ENCODE results near the gene MAFG. TPM values are rescaled to one million over a fixed set of nuclear protein-coding genes. Genes with fewer than 3 reads are reported as not detected.

The MAFG gene
- total and polyA plus RNA-seq, 2 of the 13 experiments (the other 11 are each of a cell fraction or from before 2014, with no cell fraction given), result 14.5 to 20.0 TPM

- TF ChIP-seq SKI (IDR thresholded peaks at IDR 0.05; ENCODE audit: partially characterized antibody), result peak; percentile 97
- TF ChIP-seq DBP (CRISPR knock-in tag; IDR thresholded peaks at IDR 0.05; ENCODE audit: not compliant biosample characterization), result no peak
- no peak for TF ChIP-seq GLMP (CRISPR knock-in tag; IDR thresholded peaks at IDR 0.05; ENCODE audit: borderline replicate concordance)
- TF ChIP-seq HMG20B (CRISPR knock-in tag; conservative IDR thresholded peaks at IDR 0.05), result peak; percentile 87; the same call in 1 of the 2 replicates
- no peak for TF ChIP-seq CREM (IDR thresholded peaks at IDR 0.05)
- no peak for TF ChIP-seq CREM (CRISPR knock-in tag; IDR thresholded peaks at IDR 0.05)
- peak; percentile 97 for TF ChIP-seq THRA (CRISPR knock-in tag; IDR thresholded peaks at IDR 0.05; ENCODE audit: borderline replicate concordance)
- peak; percentile 43; the same call in 1 of the 2 replicates for TF ChIP-seq MAF1 (CRISPR knock-in tag; IDR thresholded peaks at IDR 0.05; ENCODE audit: borderline replicate concordance)
- TF ChIP-seq GATAD1 (CRISPR knock-in tag; IDR thresholded peaks at IDR 0.05), result peak; percentile 72
- no peak for TF ChIP-seq NONO (IDR thresholded peaks at IDR 0.05)
- TF ChIP-seq NONO (CRISPR knock-in tag; conservative IDR thresholded peaks at IDR 0.05), result peak; percentile 73; the same call in 1 of the 2 replicates
- TF ChIP-seq GABPB1 (CRISPR knock-in tag; IDR thresholded peaks at IDR 0.05), result peak; percentile 85
- peak; percentile 70 for TF ChIP-seq YY1 (IDR thresholded peaks at IDR 0.05; ENCODE audit: insufficient read depth, insufficient replicate concordance, low read depth, low read length)
- TF ChIP-seq ZNF33A (CRISPR knock-in tag; IDR thresholded peaks at IDR 0.05; ENCODE audit: borderline replicate concordance), result 0 out of 2 replicates have a peak, but pooled peaks have one; percentile 44
- peak; percentile 90; the same call in 1 of the 2 replicates for TF ChIP-seq TAF1 (CRISPR knock-in tag; IDR thresholded peaks at IDR 0.05)
- TF ChIP-seq ZNF816 (CRISPR knock-in tag; IDR thresholded peaks at IDR 0.05; ENCODE audit: borderline replicate concordance), result peak; percentile 87; the same call in 1 of the 2 replicates
- TF ChIP-seq SRSF4 (IDR thresholded peaks at IDR 0.05; ENCODE audit: low read depth, low read length, poor library complexity, severe bottlenecking), result peak; percentile 54
- TF ChIP-seq KMT2A (CRISPR knock-in tag; IDR thresholded peaks at IDR 0.05), result peak; percentile 56; the same call in 1 of the 2 replicates
- TF ChIP-seq ZNF709 (CRISPR knock-in tag; IDR thresholded peaks at IDR 0.05), result no peak
- TF ChIP-seq ZNF576 (CRISPR knock-in tag; IDR thresholded peaks at IDR 0.05), result peak; percentile 89
- peak; percentile 88; the same call in 1 of the 2 replicates for TF ChIP-seq RELA (CRISPR knock-in tag; IDR thresholded peaks at IDR 0.05)
- TF ChIP-seq ZNF367 (CRISPR knock-in tag; IDR thresholded peaks at IDR 0.05; ENCODE audit: borderline replicate concordance), result no peak
- TF ChIP-seq MLXIP (CRISPR knock-in tag; IDR thresholded peaks at IDR 0.05; ENCODE audit: borderline replicate concordance), result peak; percentile 73; the same call in 1 of the 2 replicates
Observed at GRCh38 chr17:81966343-81967243, 39.1 kb upstream of the MAFG start (continued).

Measured in HepG2 (cell line).